ENCODE data around the gene TMEM184C.

GRCh38 chr4:147578051-147578476 lies 39.1 kb upstream of the TMEM184C start:
- TF ChIP-seq CTCF (IDR thresholded peaks at IDR 0.05) (no peak), POLR2AphosphoS5 (IDR thresholded peaks at IDR 0.05) (peak; percentile 16)
